NCI-H2029 treated with DMSO at 0.1 percent for 48 hours (cell line): ENCODE measurements around the gene DNAJC5G.

Experiments
- DNase-seq: peaks from one replicate; lab custom pipeline; 2025; lab: John Stamatoyannopoulos, UW

The DNAJC5G gene

GRCh38 chr2:27275211-27276150 lies at the start of gene DNAJC5G:
Gene DNAJC5G, plus strand, starts transcription at chr2:27275433. Its CDS starts 1,296 bp downstream, at chr2:27276729.
- no peak for DNase-seq

GRCh38 chr2:27225526-27225925 lies 49.7 kb upstream of the DNAJC5G start:
- DNase-seq: no peak

- DNase-seq: no peak
These were observed 47.7 kb upstream of the DNAJC5G start for GRCh38 chr2:27227501-27227900.

GRCh38 chr2:27231921-27232320 lies 43.3 kb upstream of the DNAJC5G start:
- DNase-seq: no peak

GRCh38 chr2:27233341-27233740 lies 41.9 kb upstream of the DNAJC5G start:
- DNase-seq: no peak

- DNase-seq: no peak
These were observed 39.1 kb upstream of the DNAJC5G start for GRCh38 chr2:27236136-27236535.

GRCh38 chr2:27236626-27237025 lies 38.6 kb upstream of the DNAJC5G start:
- no peak for DNase-seq

GRCh38 chr2:27237341-27237945 lies 37.8 kb upstream of the DNAJC5G start:
- no peak for DNase-seq

GRCh38 chr2:27238976-27239375 lies 36.3 kb upstream of the DNAJC5G start:
- no peak for DNase-seq

- no peak for DNase-seq
These were observed 34.8 kb upstream of the DNAJC5G start for GRCh38 chr2:27240406-27240805.

GRCh38 chr2:27241761-27242613 lies 33.2 kb upstream of the DNAJC5G start:
- DNase-seq: no peak

- DNase-seq: no peak
These were observed 32.6 kb upstream of the DNAJC5G start for GRCh38 chr2:27242614-27242951.

- DNase-seq: no peak
These were observed 31.7 kb upstream of the DNAJC5G start for GRCh38 chr2:27243391-27244130.

GRCh38 chr2:27245116-27245515 lies 30.1 kb upstream of the DNAJC5G start:
- DNase-seq: no peak

- DNase-seq: no peak
These were observed 29.6 kb upstream of the DNAJC5G start for GRCh38 chr2:27245626-27246025.

- DNase-seq: no peak
These were observed 27.3 kb upstream of the DNAJC5G start for GRCh38 chr2:27247893-27248292.

- DNase-seq: no peak
These were observed 25.9 kb upstream of the DNAJC5G start for GRCh38 chr2:27249159-27249890.

- no peak for DNase-seq
These were observed 25.2 kb upstream of the DNAJC5G start for GRCh38 chr2:27249891-27250651.

GRCh38 chr2:27250652-27251379 lies 24.4 kb upstream of the DNAJC5G start:
- no peak for DNase-seq

GRCh38 chr2:27251766-27252165 lies 23.5 kb upstream of the DNAJC5G start:
- no peak for DNase-seq
